Cardiac fibroblast (primary cell): ENCODE measurements around the gene ZDHHC13.

Source experiments
- DNase-seq, 2 donors: peaks; one replicate each; pipeline versions ENCODE4 v3.0.0 to v3.0.0-alpha.2; 2010; ENCODE audit warnings: low read depth in 2 of 2
- H3K4me3 ChIP-seq, 2 donors: replicated peaks in 1 of 2; 1 replicate in 1 of 2; 2 replicates in 1 of 2; pipeline ENCODE4 v1.5.1; 2011; ENCODE audit warnings: low read depth in 2 of 2, low read length in 2 of 2, mild to moderate bottlenecking in 2 of 2, moderate library complexity in 1 of 2
- TF ChIP-seq, protein P1 (sequence below): IDR thresholded peaks from one replicate; pipeline ENCODE4 v1.5.1; 2011; ENCODE audit warnings: low read depth, mild to moderate bottlenecking, low read length, inconsistent platforms

Gene ZDHHC13

DNA sequence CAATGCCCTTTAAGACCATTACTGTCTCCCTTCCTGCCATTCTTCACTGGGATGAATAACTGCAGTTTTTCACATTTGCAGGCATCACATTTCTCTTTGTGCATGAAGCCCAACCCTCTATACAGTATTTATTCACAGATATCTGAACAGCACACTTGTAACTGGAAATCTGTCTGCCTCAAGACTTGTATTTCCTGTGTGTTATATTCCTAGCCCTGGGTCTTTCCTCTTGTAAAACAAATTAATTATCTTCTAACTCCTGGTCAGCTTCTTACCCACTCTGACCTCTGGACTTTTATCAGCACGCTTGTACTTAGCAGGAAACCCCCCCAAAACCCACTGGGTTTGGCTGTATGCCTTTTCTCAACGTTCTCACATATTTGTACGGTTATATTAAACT lies 82.8 kb downstream of the ZDHHC13 start:
- DNase-seq, result peak in 1 of 2 donors; percentile 41
- TF ChIP-seq, protein P1, sequence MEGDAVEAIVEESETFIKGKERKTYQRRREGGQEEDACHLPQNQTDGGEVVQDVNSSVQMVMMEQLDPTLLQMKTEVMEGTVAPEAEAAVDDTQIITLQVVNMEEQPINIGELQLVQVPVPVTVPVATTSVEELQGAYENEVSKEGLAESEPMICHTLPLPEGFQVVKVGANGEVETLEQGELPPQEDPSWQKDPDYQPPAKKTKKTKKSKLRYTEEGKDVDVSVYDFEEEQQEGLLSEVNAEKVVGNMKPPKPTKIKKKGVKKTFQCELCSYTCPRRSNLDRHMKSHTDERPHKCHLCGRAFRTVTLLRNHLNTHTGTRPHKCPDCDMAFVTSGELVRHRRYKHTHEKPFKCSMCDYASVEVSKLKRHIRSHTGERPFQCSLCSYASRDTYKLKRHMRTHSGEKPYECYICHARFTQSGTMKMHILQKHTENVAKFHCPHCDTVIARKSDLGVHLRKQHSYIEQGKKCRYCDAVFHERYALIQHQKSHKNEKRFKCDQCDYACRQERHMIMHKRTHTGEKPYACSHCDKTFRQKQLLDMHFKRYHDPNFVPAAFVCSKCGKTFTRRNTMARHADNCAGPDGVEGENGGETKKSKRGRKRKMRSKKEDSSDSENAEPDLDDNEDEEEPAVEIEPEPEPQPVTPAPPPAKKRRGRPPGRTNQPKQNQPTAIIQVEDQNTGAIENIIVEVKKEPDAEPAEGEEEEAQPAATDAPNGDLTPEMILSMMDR, result no peak
- no peak overlapping the region for H3K4me3 ChIP-seq

DNA sequence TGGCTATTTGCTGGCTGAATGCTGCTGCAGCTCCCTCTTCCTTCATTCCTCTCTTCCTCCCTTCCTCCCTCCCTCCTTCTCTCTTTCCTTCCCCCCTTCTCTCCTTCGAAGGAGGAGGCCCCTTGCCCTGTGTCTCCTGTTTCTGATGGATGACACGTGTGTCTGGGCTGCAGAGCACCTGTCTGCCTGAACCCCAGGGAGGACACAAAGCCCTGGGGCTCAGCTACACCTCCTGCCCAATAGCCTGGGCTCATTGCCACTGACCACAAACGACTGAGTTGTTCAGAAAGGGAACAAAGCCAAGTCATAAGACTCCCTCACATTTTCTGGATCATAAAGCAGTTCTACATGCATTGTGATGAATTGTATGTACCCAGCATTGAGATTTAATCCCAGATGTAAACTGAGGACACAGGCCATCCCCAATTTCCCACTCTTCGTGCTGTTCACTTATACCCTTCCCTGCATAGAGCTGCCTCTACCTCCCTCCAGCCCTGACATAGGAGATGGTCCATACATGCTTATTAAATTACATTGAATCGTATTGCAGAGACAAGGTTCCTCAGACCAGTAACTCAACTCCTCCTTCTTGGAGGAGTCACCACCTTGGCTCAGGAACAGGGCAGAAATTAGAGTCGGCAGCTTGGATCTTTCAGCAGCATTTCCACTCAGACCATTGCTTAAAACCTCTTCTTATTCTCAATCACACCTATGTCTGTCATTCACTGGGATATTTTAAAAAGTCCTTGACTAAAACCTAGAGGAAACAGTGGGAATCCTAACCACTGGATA lies 83.6 kb downstream of the ZDHHC13 start:
- no peak overlapping the region for H3K4me3 ChIP-seq
- TF ChIP-seq, protein P1, result no peak
- DNase-seq, result peak; percentile 71 to 77

DNA sequence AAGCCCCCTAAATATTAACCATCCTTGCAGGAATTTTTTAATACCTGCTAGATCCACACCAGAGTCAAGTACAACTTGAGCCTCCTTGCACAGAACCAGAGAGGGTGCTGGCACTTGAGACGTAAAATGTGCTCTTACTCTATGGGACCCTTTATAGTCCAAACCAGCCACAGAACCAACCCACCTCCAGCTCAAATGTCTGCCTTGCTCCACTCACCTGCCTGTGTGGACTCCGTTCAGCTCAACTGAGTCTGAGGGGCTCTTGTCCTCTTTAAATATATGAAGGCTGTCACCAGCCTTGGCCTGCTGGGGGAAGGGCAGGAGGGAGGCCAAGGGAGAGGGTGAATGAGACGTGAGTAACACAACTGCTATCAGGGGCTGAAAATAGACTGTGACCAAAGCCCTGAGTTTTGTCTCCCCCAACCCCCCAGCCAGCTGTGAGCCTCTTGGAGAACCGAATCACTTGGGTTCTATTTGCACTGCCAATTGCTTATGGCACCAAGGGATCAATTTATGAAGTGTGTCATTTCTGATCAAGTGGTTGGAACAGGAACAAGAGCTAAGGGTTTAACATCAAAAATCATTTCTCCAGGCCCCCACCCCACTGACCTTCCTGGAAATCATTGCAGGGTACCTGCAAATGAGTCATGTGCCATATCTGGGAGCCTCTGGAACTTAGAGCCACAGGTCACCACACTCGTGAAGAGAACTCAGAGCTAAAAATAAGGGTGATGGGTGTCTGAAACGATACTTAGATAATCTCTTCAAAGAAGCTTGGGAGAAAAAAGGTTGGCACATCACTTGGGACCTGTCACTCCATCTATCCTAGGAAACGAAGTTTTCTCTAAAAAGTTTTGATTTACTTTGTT lies 85.0 kb downstream of the ZDHHC13 start, which contains the start of gene CSRP3:
Gene CSRP3, minus strand, starts transcription at position 247 of the 869 bp plus-strand sequence. CDS start 9,535 bp downstream, outside the sequence.
- H3K4me3 ChIP-seq, result no peak within 1 kb of the TSS
- DNase-seq, result no peak
- TF ChIP-seq, protein P1, result no peak

DNA sequence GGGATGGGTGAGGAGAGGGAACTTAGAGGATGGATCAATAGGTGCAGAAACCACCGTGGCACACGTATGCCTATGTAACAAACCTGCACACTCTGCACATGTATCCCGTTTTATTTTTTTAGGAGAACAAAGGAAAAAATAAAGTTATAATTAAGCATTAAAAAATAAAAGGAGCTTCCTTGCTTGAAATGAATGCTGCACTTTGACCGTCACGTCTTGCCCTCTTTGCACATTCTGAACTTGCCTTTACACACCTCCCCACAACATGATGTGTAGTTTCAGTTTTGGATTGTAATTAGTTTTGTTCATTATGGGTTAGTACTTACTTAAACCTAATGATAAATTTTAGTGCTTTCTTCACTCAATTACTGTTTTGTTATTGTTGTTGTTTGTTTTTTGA lies 87.9 kb downstream of the ZDHHC13 start:
- no peak for DNase-seq
- TF ChIP-seq, protein P1, result no peak

DNA sequence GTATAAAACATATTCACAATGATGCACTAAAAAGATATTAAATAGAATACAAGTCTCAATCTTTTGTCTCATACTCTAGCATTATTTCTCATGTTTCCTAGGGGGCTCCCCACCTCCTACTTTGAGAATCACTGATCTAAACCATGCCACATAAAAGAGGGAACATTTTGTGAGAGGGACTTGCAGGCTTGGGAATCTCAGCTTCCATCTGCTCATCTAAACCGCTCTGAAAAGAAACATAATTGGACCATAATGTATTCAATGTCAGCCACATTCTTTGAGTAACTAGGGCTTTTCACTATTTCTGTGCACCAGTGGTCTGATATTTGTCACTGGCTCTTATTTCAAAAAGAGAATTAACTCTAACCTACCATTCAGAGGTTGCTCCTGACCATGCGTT lies 91.2 kb downstream of the ZDHHC13 start:
- no peak overlapping the region for H3K4me3 ChIP-seq
- TF ChIP-seq, protein P1, result no peak
- DNase-seq, result no peak

More for the DNA sequence above, 87.9 kb downstream of the ZDHHC13 start:
- H3K4me3 ChIP-seq, result no peak overlapping the region

DNA sequence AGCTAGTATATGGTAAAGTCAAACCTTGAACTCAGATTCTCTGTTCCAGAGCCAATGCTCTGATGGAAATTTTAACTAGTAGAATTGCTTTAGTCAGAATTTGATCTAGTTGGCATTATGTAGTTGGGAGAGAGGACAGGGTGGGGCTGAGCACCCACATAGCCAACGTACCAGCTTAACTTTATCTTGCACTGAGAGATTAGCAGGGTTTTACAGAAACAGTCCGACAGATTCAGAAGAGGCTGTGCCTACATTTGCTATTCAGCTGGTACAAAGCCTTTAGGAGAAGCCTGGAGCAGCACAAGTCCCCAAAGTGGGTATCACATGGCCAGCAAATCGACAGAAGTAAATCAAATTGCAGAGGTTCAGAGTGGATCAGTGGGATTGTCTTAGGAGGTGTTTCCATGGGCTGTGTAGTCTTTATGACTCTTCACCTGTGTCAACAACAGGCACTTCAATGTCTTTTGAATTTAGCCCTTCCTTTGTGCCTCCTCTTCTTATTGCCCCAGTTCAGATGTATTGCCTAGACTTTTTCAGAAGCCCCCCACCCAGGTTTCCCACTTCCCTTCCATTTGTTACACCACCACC lies 92.1 kb downstream of the ZDHHC13 start:
- no peak for DNase-seq
- TF ChIP-seq, protein P1, result no peak
- H3K4me3 ChIP-seq, result no peak overlapping the region
